Suprapubic skin (tissue), 3 donors: ENCODE measurements around the gene XXYLT1.

Experiments used
- CTCF ChIP-seq, 2 donors: fragments of 200-600 bp in 1 of 2; fragments of 450-650 bp in 1 of 2; sonication (generic) in 1 of 2; IDR thresholded peaks; one replicate each; pipeline ENCODE4 v1.5.1; 2016 to 2019; ENCODE audit warnings: antibody characterized with exemption in 2 of 2, mild to moderate bottlenecking in 1 of 2, moderate library complexity in 1 of 2
- POLR2AphosphoS5 ChIP-seq, 3 donors: sonication (generic); formaldehyde crosslinking; IDR thresholded peaks; one replicate each; pipeline ENCODE4 v1.6.1; 2017; ENCODE audit warnings: antibody characterized with exemption in 3 of 3

- TF ChIP-seq CTCF (IDR thresholded peaks at IDR 0.05) (no peak), POLR2AphosphoS5 (IDR thresholded peaks at IDR 0.05) (no peak)
These were observed 122.4 kb downstream of the XXYLT1 start for GRCh38 chr3:195148549-195148948.
